GM10266 (cell line): Measurements from ENCODE around the gene SLC16A3.

Experiments used
- DNase-seq: peaks from one replicate; pipeline ENCODE4 v3.0.0; 2012; ENCODE audit errors: extremely low spot score
- CTCF ChIP-seq: IDR thresholded peaks from 2 replicates; pipeline ENCODE4 v1.5.1; 2012; ENCODE audit warnings: mild to moderate bottlenecking, low read depth; ENCODE audit not compliant: control insufficient read depth, insufficient read depth; ENCODE audit errors: missing control alignments

The SLC16A3 gene

GRCh38 chr17:82285141-82285540, 56.3 kb downstream of the SLC16A3 start:
- no peak for TF ChIP-seq CTCF
- no peak for DNase-seq

GRCh38 chr17:82287013-82287867, 58.4 kb downstream of the SLC16A3 start:
- no peak for TF ChIP-seq CTCF
- DNase-seq: no peak

- no peak for TF ChIP-seq CTCF
Observed at GRCh38 chr17:82287868-82288801, 59.3 kb downstream of the SLC16A3 start.

More at GRCh38 chr17:82287868-82288801, 59.3 kb downstream of the SLC16A3 start:
- DNase-seq: no peak
